Gastrocnemius medialis (tissue), 4 donors: ENCODE results near the gene ATF7IP2. TPM values are rescaled to one million over a fixed set of nuclear protein-coding genes. Genes with fewer than 3 reads are reported as not detected.
A peak's percentile ranks its signal among the peaks of the same experiment; 100 is the strongest.

Experiments
- ATAC-seq, 2 donors: fragments of 150-250 bp; one replicate each; pipeline ENCODE4 v1.9.1; 2016
- DNase-seq, 2 donors: peaks; one replicate each; pipeline ENCODE4 v3.0.0-alpha.2; 2019
- H3K27ac ChIP-seq, 4 donors: fragments of 200-600 bp; sonication (generic); 1 replicate in 1 of 4; 2 replicates in 3 of 4; pipeline ENCODE4 v1.5.1; 2016 to 2018; ENCODE audit warnings: mild to moderate bottlenecking in 2 of 4, moderate library complexity in 1 of 4
- H3K27me3 ChIP-seq, 3 donors: fragments of 200-600 bp; sonication (generic) in 2 of 3; 1 replicate in 1 of 3; 2 replicates in 2 of 3; pipeline versions ENCODE4 v1.5.1 to v1.6.0; 2016 to 2019; ENCODE audit warnings: mild to moderate bottlenecking in 1 of 3, moderate library complexity in 1 of 3
- H3K36me3 ChIP-seq, 2 donors: fragments of 200-600 bp; sonication (generic) in 1 of 2; one replicate each; pipeline ENCODE4 v1.5.1; 2017 to 2018
- H3K4me1 ChIP-seq, 2 donors: fragments of 200-600 bp; sonication (generic) in 1 of 2; one replicate each; pipeline ENCODE4 v1.5.1; 2016 to 2017; ENCODE audit warnings: mild to moderate bottlenecking in 2 of 2
- H3K4me3 ChIP-seq, 4 donors: fragments of 200-600 bp; sonication (generic) in 3 of 4; 1 replicate in 1 of 4; 2 replicates in 3 of 4; pipeline ENCODE4 v1.5.1; 2016 to 2019; ENCODE audit warnings: mild to moderate bottlenecking in 2 of 4
- H3K9me3 ChIP-seq, 3 donors: fragments of 200-600 bp; sonication (generic) in 2 of 3; 1 replicate in 1 of 3; 2 replicates in 2 of 3; pipeline ENCODE4 v1.5.1; 2016 to 2019
- POLR2A ChIP-seq, 2 donors: fragments of 450-650 bp; IDR thresholded peaks; one replicate each; pipeline ENCODE4 v1.6.1; 2017; ENCODE audit warnings: antibody characterized with exemption in 2 of 2, mild to moderate bottlenecking in 2 of 2, moderate library complexity in 2 of 2
- in situ Hi-C, 4 donors: fragments of 200-750 bp; cut with MboI; loops; one replicate each; pipeline versions ENCODE4 v1.15.0 to v1.8.0; 2017; ENCODE audit warnings: low sequenced_read_pairs in 4 of 4
- intact Hi-C: fragments of 100-400 bp; cut with DNase I; formaldehyde crosslinking; loops from one replicate; pipeline ENCODE4 v1.15.1; 2023; ENCODE audit warnings: low total_unique reads
- total RNA-seq, 4 donors: library from RNA; depleted of rRNA; stranded (reverse); fragments of >200 nt; gene quantifications; one replicate each; pipeline versions ENCODE4 v1.1.0 to v1.2.3, GENCODE V29; 2016
- TF ChIP-seq, protein P1 (sequence below), 5 experiments: fragments of 450-650 bp in 3 of 5; fragments of 200-600 bp in 2 of 5; sonication (generic) in 2 of 5; IDR thresholded peaks in 4 of 5; conservative IDR thresholded peaks in 1 of 5; 1 replicate in 4 of 5; 2 replicates in 1 of 5; pipeline ENCODE4 v1.5.1; 2016 to 2019; ENCODE audit warnings: antibody characterized with exemption in 5 of 5, mild to moderate bottlenecking in 3 of 5, moderate library complexity in 3 of 5

ATF7IP2 gene
- total RNA-seq, 4 donors from 2014 or later: 0.73 to 2.5 (median 1.3) TPM

GRCh38 chr16:10521681-10522274, 135.9 kb downstream of the ATF7IP2 start:
- in situ Hi-C loops: loop anchor here (5.0 to 25.0 kb wide), 5 partner anchors 53 to 1959 kb away; no protein-coding TSS in a partner anchor
- H3K4me3 ChIP-seq: no peak overlapping the region
- no peaks in the 10 kb centered on the region for H3K27me3 ChIP-seq
- ATAC-seq (peak; percentile 70 to 86), DNase-seq (peak; percentile 29 to 42)
- TF ChIP-seq, protein P1, sequence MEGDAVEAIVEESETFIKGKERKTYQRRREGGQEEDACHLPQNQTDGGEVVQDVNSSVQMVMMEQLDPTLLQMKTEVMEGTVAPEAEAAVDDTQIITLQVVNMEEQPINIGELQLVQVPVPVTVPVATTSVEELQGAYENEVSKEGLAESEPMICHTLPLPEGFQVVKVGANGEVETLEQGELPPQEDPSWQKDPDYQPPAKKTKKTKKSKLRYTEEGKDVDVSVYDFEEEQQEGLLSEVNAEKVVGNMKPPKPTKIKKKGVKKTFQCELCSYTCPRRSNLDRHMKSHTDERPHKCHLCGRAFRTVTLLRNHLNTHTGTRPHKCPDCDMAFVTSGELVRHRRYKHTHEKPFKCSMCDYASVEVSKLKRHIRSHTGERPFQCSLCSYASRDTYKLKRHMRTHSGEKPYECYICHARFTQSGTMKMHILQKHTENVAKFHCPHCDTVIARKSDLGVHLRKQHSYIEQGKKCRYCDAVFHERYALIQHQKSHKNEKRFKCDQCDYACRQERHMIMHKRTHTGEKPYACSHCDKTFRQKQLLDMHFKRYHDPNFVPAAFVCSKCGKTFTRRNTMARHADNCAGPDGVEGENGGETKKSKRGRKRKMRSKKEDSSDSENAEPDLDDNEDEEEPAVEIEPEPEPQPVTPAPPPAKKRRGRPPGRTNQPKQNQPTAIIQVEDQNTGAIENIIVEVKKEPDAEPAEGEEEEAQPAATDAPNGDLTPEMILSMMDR (IDR thresholded peaks at IDR 0.05 in 4 of 5, conservative IDR thresholded peaks at IDR 0.05 in 1 of 5): peak; percentile 64 to 83 (median 75)
- no peak for TF ChIP-seq POLR2A (IDR thresholded peaks at IDR 0.05)
- H3K9me3 ChIP-seq: no peaks in the 10 kb centered on the region
- no peaks in the 10 kb centered on the region for H3K36me3 ChIP-seq
- H3K4me1 ChIP-seq: no peaks in the 10 kb centered on the region
- no peak overlapping the region for H3K27ac ChIP-seq
- intact Hi-C loops: loop anchor here (2.0 kb wide), 1 partner anchor 57 kb away; no protein-coding TSS in a partner anchor

- no peaks in the 10 kb centered on the region for H3K27me3 ChIP-seq
- in situ Hi-C loops: loop anchor here (5.0 to 25.0 kb wide), 5 partner anchors 52 to 1961 kb away; no protein-coding TSS in a partner anchor
These were observed 137.1 kb downstream of the ATF7IP2 start for GRCh38 chr16:10522966-10523365.

GRCh38 chr16:10525214-10525825, 139.5 kb downstream of the ATF7IP2 start:
- H3K4me3 ChIP-seq: no peak overlapping the region
- no peak for TF ChIP-seq POLR2A (IDR thresholded peaks at IDR 0.05)
- TF ChIP-seq, protein P1 (IDR thresholded peaks at IDR 0.05 in 4 of 5, conservative IDR thresholded peaks at IDR 0.05 in 1 of 5): no peak
- H3K4me1 ChIP-seq: peaks cover 0 to 6% of the 10 kb centered on the region in 2 donors
- intact Hi-C loops (no loop called here), in situ Hi-C loops (loop anchor here in 2 of 4 donors (10.0 kb wide), 2 partner anchors 49 to 389 kb away; no protein-coding TSS in a partner anchor)
- DNase-seq (no peak), ATAC-seq (no peak)
- H3K27ac ChIP-seq: no peak overlapping the region
- H3K9me3 ChIP-seq: no peaks in the 10 kb centered on the region
- H3K36me3 ChIP-seq: no peaks in the 10 kb centered on the region
- no peaks in the 10 kb centered on the region for H3K27me3 ChIP-seq

More at GRCh38 chr16:10522966-10523365, 137.1 kb downstream of the ATF7IP2 start:
- H3K36me3 ChIP-seq: no peaks in the 10 kb centered on the region
- no peak overlapping the region for H3K4me3 ChIP-seq
- H3K9me3 ChIP-seq: no peaks in the 10 kb centered on the region
- H3K27ac ChIP-seq: no peak overlapping the region
- intact Hi-C loops: no loop called here
- H3K4me1 ChIP-seq: peaks cover 0 to 6% of the 10 kb centered on the region in 2 donors
- ATAC-seq: no peak
- TF ChIP-seq, protein P1 (IDR thresholded peaks at IDR 0.05 in 4 of 5, conservative IDR thresholded peaks at IDR 0.05 in 1 of 5): no peak
- no peak for TF ChIP-seq POLR2A (IDR thresholded peaks at IDR 0.05)
- no peak for DNase-seq

GRCh38 chr16:10526962-10527361, 141.1 kb downstream of the ATF7IP2 start:
- DNase-seq (no peak), ATAC-seq (peak; percentile 74 to 80)
- H3K4me3 ChIP-seq: no peak overlapping the region
- intact Hi-C loops: no loop called here
- no peaks in the 10 kb centered on the region for H3K9me3 ChIP-seq
- peak overlapping the region in 1 of 4 donors; percentile 33 for H3K27ac ChIP-seq
- peaks cover 0 to 19% of the 10 kb centered on the region in 2 donors for H3K4me1 ChIP-seq
- TF ChIP-seq, protein P1 (IDR thresholded peaks at IDR 0.05 in 4 of 5, conservative IDR thresholded peaks at IDR 0.05 in 1 of 5): no peak
- no peak for TF ChIP-seq POLR2A (IDR thresholded peaks at IDR 0.05)
- in situ Hi-C loops: loop anchor here in 2 of 4 donors (10.0 kb wide), 2 partner anchors 48 to 388 kb away; no protein-coding TSS in a partner anchor
- no peaks in the 10 kb centered on the region for H3K36me3 ChIP-seq
- no peaks in the 10 kb centered on the region for H3K27me3 ChIP-seq
